Measurements from ENCODE around the gene RHBDL1.

- TF ChIP-seq CTCF (IDR thresholded peaks at IDR 0.05; ENCODE audit: low read depth, low read length) (no peak), POLR2A (IDR thresholded peaks at IDR 0.05; ENCODE audit: extremely low read depth, insufficient read length) (no peak), MAX (IDR thresholded peaks at IDR 0.05; ENCODE audit: low read depth, low read length) (no peak), MYC (IDR thresholded peaks at IDR 0.05; ENCODE audit: low read depth, low read length) (no peak)
Observed at GRCh38 chr16:694187-694862, 18.9 kb downstream of the RHBDL1 start.
